Activated CD4-positive, alpha-beta T cell treated with anti-CD3 and anti-CD28 coated beads for 36 hours (primary cell): ENCODE measurements around the gene DUS2. TPM values are rescaled to one million over a fixed set of nuclear protein-coding genes. Genes with fewer than 3 reads are reported as not detected.
A peak's percentile ranks its signal among the peaks of the same experiment; 100 is the strongest.
"Not testable (repeated sequence)": the region's sequence is repeated elsewhere in the genome, so short reads cannot be mapped to it uniquely, and the experiment has no call there.

Experiments
- ATAC-seq: fragments of 200-7000 bp; cut with Tn5 transposase; one replicate; pipeline ENCODE4 v1.10.0; 2021; ENCODE audit warnings: mild to moderate bottlenecking, moderate library complexity
- CTCF ChIA-PET: fragments of 350-600 bp; sonication (Branson Sonifier 250); formaldehyde crosslinking; loops from one replicate; lab custom pipeline; 2021; ENCODE audit warnings: antibody characterized with exemption; lab: Charles Lee
- POLR2A ChIA-PET: fragments of 350-600 bp; sonication (Branson Sonifier 250); formaldehyde crosslinking; loops from one replicate; lab custom pipeline; 2021; ENCODE audit warnings: antibody characterized with exemption, inconsistent platforms; lab: Charles Lee
- DNase-seq: peaks from one replicate; pipeline ENCODE4 v3.0.0-alpha.2; 2020
- H3K27ac Mint-ChIP-seq: one replicate; pipeline ENCODE4 v1.8.0; 2021; ENCODE audit warnings: mixed read lengths
- H3K27me3 Mint-ChIP-seq: one replicate; pipeline ENCODE4 v1.8.0; 2021; ENCODE audit warnings: mixed read lengths
- H3K36me3 Mint-ChIP-seq: one replicate; pipeline ENCODE4 v1.8.0; 2021; ENCODE audit warnings: low read depth, mixed read lengths
- H3K4me1 Mint-ChIP-seq: one replicate; pipeline ENCODE4 v1.8.0; 2021; ENCODE audit warnings: mixed read lengths
- H3K4me3 Mint-ChIP-seq: one replicate; pipeline ENCODE4 v1.8.0; 2021; ENCODE audit warnings: mild to moderate bottlenecking, moderate library complexity, mixed read lengths
- H3K9me3 Mint-ChIP-seq: one replicate; pipeline ENCODE4 v1.8.0; 2021; ENCODE audit warnings: low read depth, mixed read lengths
- intact Hi-C, 2 experiments: fragments of 100-400 bp; cut with DNase I in 1 of 2; cut with micrococcal nuclease in 1 of 2; formaldehyde crosslinking; loops; one replicate each; pipeline versions ENCODE4 v1.14.2 to v1.15.1; 2022 to 2024; cut with DNase I, micrococcal nuclease
- total RNA-seq, 2 experiments: library from RNA; stranded (reverse); gene quantifications; one replicate each; pipeline ENCODE4 v1.2.3, GENCODE V29; 2021

The DUS2 gene
- total RNA-seq, 2 experiments from 2014 or later, result 29.5 to 33.1 TPM

- Mint-ChIP-seq H3K4me1 (peaks cover 66% of the 10 kb centered on the region), H3K36me3 (peaks cover 14% of the 10 kb centered on the region), H3K27ac (peak overlapping the region; percentile 42)
- CTCF ChIA-PET, result interaction anchor here (0.6 to 5.6 kb wide), 5 partner anchors 10 to 122 kb away, joined by 3 to 56 read pairs (median 3); no protein-coding TSS in a partner anchor
- POLR2A ChIA-PET, intact Hi-C loops, DNase-seq, H3K9me3 Mint-ChIP-seq, H3K27me3 Mint-ChIP-seq, ATAC-seq, H3K4me3 Mint-ChIP-seq: not testable (repeated sequence)
Observed at GRCh38 chr16:68120496-68120895, 97.4 kb downstream of the DUS2 start.

- Mint-ChIP-seq H3K27ac (no peak overlapping the region), H3K27me3 (no peaks in the 10 kb centered on the region), H3K4me1 (peaks cover 52% of the 10 kb centered on the region), H3K36me3 (peaks cover 30% of the 10 kb centered on the region), H3K4me3 (no peak overlapping the region), H3K9me3 (no peaks in the 10 kb centered on the region)
- ChIA-PET CTCF (no interaction called here), POLR2A (no interaction called here)
- ATAC-seq (peak; percentile 30), DNase-seq (no peak)
- intact Hi-C loops, result no loop called here
Observed at GRCh38 chr16:68126395-68126794, 103.3 kb downstream of the DUS2 start.

GRCh38 chr16:68128577-68129305, 105.7 kb downstream of the DUS2 start:
- DNase-seq, result no peak
- Mint-ChIP-seq H3K36me3 (peaks cover 26% of the 10 kb centered on the region), H3K27me3 (no peaks in the 10 kb centered on the region), H3K9me3 (no peaks in the 10 kb centered on the region), H3K4me3 (no peak overlapping the region), H3K27ac (peak overlapping the region; percentile 13), H3K4me1 (peaks cover 57% of the 10 kb centered on the region)
- ATAC-seq, result no peak
- ChIA-PET CTCF (interaction anchor here (0.6 to 1.2 kb wide), 6 partner anchors 9 to 134 kb away, joined by 3 to 5 read pairs (median 3); no protein-coding TSS in a partner anchor), POLR2A (interaction anchor here (0.6 kb wide), 1 partner anchor 9 kb away, joined by 4 read pairs; no protein-coding TSS in a partner anchor)
- intact Hi-C loops, result no loop called here

Other genes with a start within 250 kb of the DUS2 start
- gene RANBP10, start 216.7 kb upstream of the DUS2 start, total RNA-seq, result 10 to 100 TPM; 15.6 to 18.0 TPM
- 1 to 10 TPM in 1 of 2 experiments, under 1 TPM in 1; 0.62 to 1.1 TPM for gene TSNAXIP1, start 216.4 kb upstream of the DUS2 start, total RNA-seq
- 10 to 100 TPM; 31.8 to 34.5 TPM for gene THAP11, start 181.0 kb upstream of the DUS2 start, total RNA-seq
- gene NUTF2, start 176.4 kb upstream of the DUS2 start, total RNA-seq, result 100 to 1,000 TPM; 156 to 249 TPM
- 10 to 100 TPM; 34.9 to 48.6 TPM for gene CENPT, start 175.6 kb upstream of the DUS2 start, total RNA-seq
- 10 to 100 TPM; 92.8 to 96.9 TPM for gene EDC4, start 150.2 kb upstream of the DUS2 start, total RNA-seq
- not detected for gene NRN1L, start 138.4 kb upstream of the DUS2 start, total RNA-seq
- gene PSKH1, start 130.0 kb upstream of the DUS2 start, total RNA-seq, result 10 to 100 TPM; 11.7 to 11.9 TPM
- gene CTRL, start 91.4 kb upstream of the DUS2 start, total RNA-seq, result 1 to 10 TPM; 2.5 to 3.5 TPM
- 100 to 1,000 TPM; 123 to 195 TPM for gene PSMB10, start 86.4 kb upstream of the DUS2 start, total RNA-seq
- 1 to 10 TPM; 9.1 to 9.9 TPM for gene LCAT, start 79.2 kb upstream of the DUS2 start, total RNA-seq
- gene SLC12A4, start 54.6 kb upstream of the DUS2 start, total RNA-seq, result 10 to 100 TPM; 21.8 to 25.8 TPM
- gene DPEP3, start 42.8 kb upstream of the DUS2 start, total RNA-seq, result under 1 TPM in 1 of 2 experiments, not detected in 1; 0.11 TPM
- 1 to 10 TPM; 3.2 to 3.8 TPM for gene DPEP2, start 23.8 kb upstream of the DUS2 start, total RNA-seq
- not detected for gene DPEP2NB, start 7.4 kb upstream of the DUS2 start, total RNA-seq
- 10 to 100 TPM; 13.7 to 17.1 TPM for gene DDX28, start 52 bp upstream of the DUS2 start, total RNA-seq
- gene NFATC3, start 62.1 kb downstream of the DUS2 start, total RNA-seq, result 10 to 100 TPM; 68.4 to 81.2 TPM
- gene ESRP2, start 212.8 kb downstream of the DUS2 start, total RNA-seq, result under 1 TPM; 0.58 to 0.85 TPM
- 1 to 10 TPM; 6.0 to 7.0 TPM for gene PLA2G15, start 222.1 kb downstream of the DUS2 start, total RNA-seq
- 10 to 100 TPM; 55.7 to 58.7 TPM for gene SLC7A6, start 241.2 kb downstream of the DUS2 start, total RNA-seq